GM12872 (cell line): ENCODE data around the gene TXNRD1.

ENCODE experiments used
- TF ChIP-seq, protein P1 (sequence below): IDR thresholded peaks from 3 replicates; pipeline ENCODE4 v1.5.1; 2011; ENCODE audit warnings: low read depth, mild to moderate bottlenecking, low read length, moderate library complexity; ENCODE audit not compliant: insufficient read depth

TXNRD1 gene

DNA sequence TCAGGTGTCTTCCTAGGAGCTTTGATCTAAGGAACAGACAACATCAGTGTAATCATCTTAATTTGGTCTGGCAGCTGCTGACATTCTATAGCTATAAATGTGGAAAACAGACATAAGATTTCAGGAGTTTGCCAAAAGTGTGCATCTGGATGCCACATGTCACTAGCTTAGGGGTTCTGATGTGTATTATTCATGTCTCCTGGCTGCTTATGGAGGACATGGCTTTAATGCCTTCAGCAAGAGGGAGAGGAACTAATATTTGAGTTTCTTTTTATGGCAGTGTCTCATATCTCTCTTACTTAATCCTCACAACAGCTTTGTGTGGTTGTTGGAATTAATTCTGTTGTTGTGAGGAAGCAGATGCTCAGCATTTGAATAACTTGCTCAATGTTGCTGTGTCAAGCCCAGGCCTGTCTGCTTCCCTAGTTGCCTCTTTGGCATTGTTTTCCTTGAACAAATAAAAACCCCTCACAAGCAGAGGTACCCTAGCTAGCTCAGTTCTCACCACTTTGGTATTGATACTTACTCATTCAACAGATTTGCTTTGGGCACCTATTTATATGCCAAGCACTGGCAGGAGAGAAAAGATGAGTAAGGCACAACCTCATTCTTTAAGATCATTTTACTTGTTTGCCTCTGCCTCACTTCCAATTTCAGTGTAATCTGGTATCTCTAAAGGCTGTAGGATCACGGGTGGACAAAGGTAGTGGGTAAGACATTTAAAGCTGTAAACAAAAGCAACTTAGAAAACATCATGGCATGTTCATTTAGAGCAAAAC, 48.2 kb downstream of the TXNRD1 start:
- TF ChIP-seq, protein P1, sequence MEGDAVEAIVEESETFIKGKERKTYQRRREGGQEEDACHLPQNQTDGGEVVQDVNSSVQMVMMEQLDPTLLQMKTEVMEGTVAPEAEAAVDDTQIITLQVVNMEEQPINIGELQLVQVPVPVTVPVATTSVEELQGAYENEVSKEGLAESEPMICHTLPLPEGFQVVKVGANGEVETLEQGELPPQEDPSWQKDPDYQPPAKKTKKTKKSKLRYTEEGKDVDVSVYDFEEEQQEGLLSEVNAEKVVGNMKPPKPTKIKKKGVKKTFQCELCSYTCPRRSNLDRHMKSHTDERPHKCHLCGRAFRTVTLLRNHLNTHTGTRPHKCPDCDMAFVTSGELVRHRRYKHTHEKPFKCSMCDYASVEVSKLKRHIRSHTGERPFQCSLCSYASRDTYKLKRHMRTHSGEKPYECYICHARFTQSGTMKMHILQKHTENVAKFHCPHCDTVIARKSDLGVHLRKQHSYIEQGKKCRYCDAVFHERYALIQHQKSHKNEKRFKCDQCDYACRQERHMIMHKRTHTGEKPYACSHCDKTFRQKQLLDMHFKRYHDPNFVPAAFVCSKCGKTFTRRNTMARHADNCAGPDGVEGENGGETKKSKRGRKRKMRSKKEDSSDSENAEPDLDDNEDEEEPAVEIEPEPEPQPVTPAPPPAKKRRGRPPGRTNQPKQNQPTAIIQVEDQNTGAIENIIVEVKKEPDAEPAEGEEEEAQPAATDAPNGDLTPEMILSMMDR = no peak

DNA sequence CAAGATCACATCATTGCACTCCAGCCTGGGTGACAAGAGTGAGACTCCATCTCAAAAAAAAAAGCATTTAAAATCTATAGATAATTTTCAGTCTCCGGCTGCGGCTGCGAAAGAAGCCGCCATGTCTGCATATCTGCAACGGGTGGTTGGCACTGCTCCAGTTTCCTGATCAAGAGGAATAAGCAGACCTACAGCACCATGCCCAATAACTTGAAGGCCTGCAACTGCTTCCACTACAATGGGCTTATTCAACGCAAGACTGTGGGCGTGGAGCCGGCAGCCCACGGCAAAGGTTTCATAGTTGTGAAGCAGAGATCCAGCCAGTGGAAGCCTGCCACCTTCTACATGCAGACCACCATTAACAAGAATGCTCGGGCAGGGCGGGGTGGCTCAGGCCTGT, 57.4 kb downstream of the TXNRD1 start:
- TF ChIP-seq, protein P1 = no peak

DNA sequence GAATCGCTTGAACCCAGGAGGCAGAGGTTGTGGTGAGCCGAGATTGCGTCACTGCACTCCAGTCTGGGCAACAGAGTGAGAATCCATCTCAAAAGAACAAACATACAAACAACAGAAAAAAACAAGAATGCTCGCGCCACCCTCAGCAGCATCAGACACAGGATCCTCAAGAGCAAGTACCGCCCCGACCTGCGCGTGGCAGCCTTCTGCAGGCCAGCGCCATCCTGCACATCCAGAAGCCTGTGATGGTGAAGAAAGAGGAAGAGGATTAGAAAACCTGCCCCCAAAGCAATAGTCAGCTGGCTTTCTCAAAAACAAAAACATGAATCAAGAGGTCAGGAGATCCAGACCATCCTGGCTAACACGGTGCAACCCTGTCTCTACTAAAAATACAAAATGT, 57.9 kb downstream of the TXNRD1 start:
- TF ChIP-seq, protein P1 = no peak

DNA sequence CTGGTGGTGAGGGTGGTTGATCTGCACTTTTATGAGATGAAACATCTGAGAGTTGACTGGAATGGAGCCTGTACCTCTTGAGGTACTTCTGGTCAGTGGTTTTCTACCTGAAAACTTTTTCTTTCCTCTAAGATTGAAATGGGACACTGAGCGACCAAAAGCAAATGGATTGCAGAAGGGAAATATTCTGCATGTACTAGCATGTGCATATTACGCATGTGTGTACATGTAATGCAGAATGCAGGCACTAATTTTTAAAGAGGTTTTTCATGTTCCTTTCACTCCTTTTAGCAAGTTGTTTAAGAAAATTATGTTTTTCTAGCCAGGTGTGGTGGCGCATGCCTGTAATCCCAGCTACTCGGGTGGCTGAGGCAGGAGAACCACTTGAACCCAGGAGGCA, 59.2 kb downstream of the TXNRD1 start:
- TF ChIP-seq, protein P1 = no peak

DNA sequence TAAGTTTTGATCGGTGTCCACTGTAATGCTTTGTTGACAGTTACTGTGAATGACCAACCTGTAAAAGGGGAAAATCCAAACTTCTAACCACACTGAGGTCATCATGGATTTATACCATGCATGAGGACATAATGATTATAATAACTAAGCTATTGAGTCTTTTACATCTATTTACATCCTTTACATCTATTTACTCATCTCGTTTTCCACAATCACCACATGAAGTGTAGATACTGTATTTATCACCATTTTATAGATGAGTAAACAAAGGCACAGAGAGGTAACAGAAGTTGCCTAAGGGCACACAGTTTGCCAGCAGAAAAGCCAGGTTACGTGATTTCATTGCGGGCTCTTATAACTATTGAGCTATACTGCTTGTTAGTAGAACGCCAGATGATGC, 60.1 kb downstream of the TXNRD1 start:
- TF ChIP-seq, protein P1 = no peak

DNA sequence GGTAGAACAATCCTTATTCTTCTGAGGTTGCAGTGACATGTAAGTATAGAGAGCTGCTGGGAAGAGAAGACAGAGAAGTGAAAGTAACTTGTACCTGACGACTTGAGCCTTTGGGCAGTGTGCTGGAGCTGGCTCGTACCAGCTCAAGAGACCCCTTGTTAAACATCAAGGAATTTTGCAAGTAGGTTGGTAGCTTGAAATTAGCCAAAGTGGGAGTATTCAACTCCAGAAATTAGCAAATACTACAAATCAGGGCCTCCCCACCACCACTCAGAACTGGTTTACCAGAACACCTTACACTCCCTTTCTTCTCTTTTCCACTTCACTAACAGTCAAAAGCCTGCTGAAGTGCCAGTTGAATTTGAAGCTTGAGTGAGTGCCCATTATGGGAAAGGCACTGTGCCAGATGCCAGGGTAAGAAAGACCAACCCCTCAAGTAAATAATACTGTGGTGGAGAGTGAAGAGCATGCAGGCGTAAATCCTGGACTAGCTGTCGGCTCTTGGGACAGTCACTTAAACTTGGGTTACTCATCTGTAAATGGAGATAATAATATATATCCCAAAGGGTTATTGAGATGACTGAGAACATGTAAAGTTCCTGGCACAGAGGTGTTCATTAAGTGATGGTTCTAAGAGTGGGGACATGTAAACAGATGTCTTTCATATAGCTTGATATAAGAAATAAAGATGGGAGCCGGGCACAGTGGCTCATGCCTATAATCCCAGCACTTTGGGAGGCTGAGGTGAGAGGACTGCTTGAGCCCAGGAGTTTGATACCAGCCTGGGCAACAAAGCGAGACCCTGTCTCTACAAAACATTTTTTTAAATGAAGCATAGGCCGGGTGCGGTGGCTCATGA, 60.9 kb downstream of the TXNRD1 start:
- TF ChIP-seq, protein P1 = no peak

DNA sequence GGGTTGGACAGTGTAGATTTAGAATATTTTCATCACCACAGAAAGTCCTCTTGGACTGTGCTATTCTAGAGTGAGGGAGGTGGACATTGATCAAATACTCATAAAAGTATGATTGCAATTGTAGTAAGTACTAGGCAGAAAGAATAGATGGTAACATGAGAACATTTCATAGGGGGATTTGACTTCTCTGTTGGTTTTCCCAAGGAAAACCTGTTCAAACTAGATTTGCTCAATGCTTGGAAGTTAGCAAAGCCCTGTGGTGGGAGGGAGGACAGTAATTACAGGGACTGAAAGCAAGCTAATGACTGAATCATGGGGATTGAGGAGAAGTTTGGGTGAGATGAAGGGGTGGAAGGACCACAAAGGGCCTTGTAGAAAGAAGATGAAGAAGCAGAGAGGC, 63.6 kb downstream of the TXNRD1 start:
- TF ChIP-seq, protein P1 = no peak
